HCT116 (cell line): ENCODE data around the gene NUBPL. TPM values are rescaled to one million over a fixed set of nuclear protein-coding genes. Genes with fewer than 3 reads are reported as not detected.

ENCODE experiments used
- ATAC-seq: fragments of 200-7000 bp; cut with Tn5 transposase; 2 replicates; pipeline ENCODE4 v1.9.1; 2020; ENCODE audit warnings: mild to moderate bottlenecking, moderate library complexity
- BruUV-seq: library from RNA; stranded (reverse); fragments of 400-500 nt; replicated peaks from 2 replicates; lab custom pipeline; 2021; lab: Mats Ljungman, UMichigan
- CTCF ChIA-PET: fragments of 300-600 bp; sonication (Branson Sonifier 250); formaldehyde crosslinking; loops from one replicate; lab custom pipeline; 2021; ENCODE audit warnings: antibody characterized with exemption; lab: Charles Lee
- POLR2A ChIA-PET: fragments of 300-600, 350-600 bp; sonication (Branson Sonifier 250); formaldehyde crosslinking; loops from one replicate; lab custom pipeline; 2021; ENCODE audit warnings: antibody characterized with exemption; lab: Charles Lee
- RAD21 ChIA-PET, 2 experiments: fragments of 300-600 bp; sonication (Branson Sonifier 250); formaldehyde crosslinking; loops; one replicate each; lab custom pipeline; 2023; ENCODE audit warnings: low total read pairs in 2 of 2; ENCODE audit not compliant: uncharacterized antibody in 2 of 2, unreplicated experiment in 2 of 2, low non-redundant PET in 1 of 2; lab: Charles Lee
- DNase-seq: peaks from one replicate; pipeline ENCODE4 v3.0.0-alpha.2; 2010; ENCODE audit warnings: low read depth, low spot score
- H2AFZ ChIP-seq: fragments of 200-600 bp; shearing (Covaris generic), sonication (generic); 2 replicates; pipeline ENCODE4 v1.6.1; 2017; ENCODE audit warnings: low read depth, mixed run types, mixed read lengths, antibody characterized with exemption, low read length; ENCODE audit not compliant: poor library complexity, severe bottlenecking
- H3K27ac ChIP-seq: 2 replicates; pipeline ENCODE4 v1.5.1; 2012; ENCODE audit warnings: low read depth, low read length
- H3K27me3 ChIP-seq: fragments of 200-600 bp; sonication (generic); 2 replicates; pipeline ENCODE4 v1.6.1; 2016; ENCODE audit warnings: mixed run types, low read length, mixed read lengths; ENCODE audit not compliant: insufficient read depth
- H3K36me3 ChIP-seq, 2 experiments: fragments of 200-500 bp in 1 of 2; fragments of 200-600 bp in 1 of 2; sonication (Bioruptor generic) in 1 of 2; sonication (generic) in 1 of 2; 2 replicates each; pipeline versions ENCODE4 v1.5.1 to v1.6.1; 2014 to 2016; ENCODE audit warnings: low read length in 2 of 2, inconsistent platforms in 1 of 2, mixed read lengths in 1 of 2, mixed run types in 1 of 2; ENCODE audit not compliant: insufficient read depth in 2 of 2, control insufficient read depth in 1 of 2
- H3K4me1 ChIP-seq, 2 experiments: fragments of 200-600 bp in 1 of 2; sonication (generic) in 1 of 2; 2 replicates each; pipeline versions ENCODE4 v1.5.1 to v1.6.1; 2012 to 2017; ENCODE audit warnings: low read length in 2 of 2, inconsistent platforms in 1 of 2, mild to moderate bottlenecking in 1 of 2, mixed read lengths in 1 of 2, mixed run types in 1 of 2, moderate library complexity in 1 of 2; ENCODE audit not compliant: insufficient read depth in 2 of 2, control insufficient read depth in 1 of 2
- H3K4me2 ChIP-seq: fragments of 200-600 bp; sonication (generic); 2 replicates; pipeline ENCODE4 v1.6.1; 2017; ENCODE audit warnings: mixed run types, low read length, mixed read lengths
- H3K4me3 ChIP-seq, 2 experiments: fragments of 200-600 bp in 1 of 2; sonication (generic) in 1 of 2; replicated peaks in 1 of 2; 2 replicates each; pipeline ENCODE4 v1.5.1; 2011 to 2016; ENCODE audit warnings: low read length in 2 of 2, control low read depth in 1 of 2, low read depth in 1 of 2, mild to moderate bottlenecking in 1 of 2, mixed read lengths in 1 of 2, mixed run types in 1 of 2
- H3K79me2 ChIP-seq: fragments of 200-600 bp; sonication (generic); 2 replicates; pipeline ENCODE4 v1.6.1; 2017; ENCODE audit warnings: mild to moderate bottlenecking, mixed run types, low read length, moderate library complexity, mixed read lengths; ENCODE audit not compliant: insufficient read depth
- H3K9ac ChIP-seq: fragments of 200-600 bp; sonication (generic); 2 replicates; pipeline ENCODE4 v1.6.1; 2016; ENCODE audit warnings: low read length, mixed read lengths
- H3K9me2 ChIP-seq: fragments of 200-600 bp; sonication (generic), shearing (Covaris generic); 2 replicates; pipeline ENCODE4 v1.6.1; 2017; ENCODE audit warnings: mixed run types, mild to moderate bottlenecking, moderate library complexity; ENCODE audit not compliant: insufficient read depth
- H3K9me3 ChIP-seq, 2 experiments: fragments of 200-500 bp in 1 of 2; fragments of 200-600 bp in 1 of 2; sonication (Bioruptor generic) in 1 of 2; sonication (generic) in 1 of 2; 2 replicates each; pipeline ENCODE4 v1.6.1; 2014 to 2017; ENCODE audit warnings: low read length in 2 of 2, mixed read lengths in 2 of 2, inconsistent platforms in 1 of 2, low read depth in 1 of 2, mild to moderate bottlenecking in 1 of 2, mixed run types in 1 of 2, moderate library complexity in 1 of 2; ENCODE audit not compliant: control insufficient read depth in 1 of 2, insufficient read depth in 1 of 2
- H4K20me1 ChIP-seq: fragments of 200-600 bp; sonication (generic), shearing (Covaris generic); 2 replicates; pipeline ENCODE4 v1.6.1; 2017; ENCODE audit warnings: mixed run types, mild to moderate bottlenecking, moderate library complexity; ENCODE audit not compliant: insufficient read depth
- CBX3 ChIP-seq: IDR thresholded peaks from 2 replicates; pipeline ENCODE4 v1.6.1; 2012; ENCODE audit warnings: low read depth
- EGR1 ChIP-seq: IDR thresholded peaks from 2 replicates; pipeline ENCODE4 v1.6.1; 2012; ENCODE audit warnings: low read depth
- ELF1 ChIP-seq: IDR thresholded peaks from 2 replicates; pipeline ENCODE4 v1.6.1; 2012; ENCODE audit warnings: low read depth, borderline replicate concordance
- EZH2 ChIP-seq: fragments of 200-600 bp; sonication (generic); IDR thresholded peaks from 2 replicates; pipeline ENCODE4 v1.6.1; 2017; ENCODE audit warnings: antibody characterized with exemption, mixed run types
- EZH2phosphoT487 ChIP-seq: fragments of 200-600 bp; IDR thresholded peaks from 2 replicates; pipeline ENCODE4 v1.6.1; 2018; ENCODE audit warnings: antibody characterized with exemption, borderline replicate concordance
- JUND ChIP-seq: IDR thresholded peaks from 2 replicates; pipeline ENCODE4 v1.6.1; 2012
- POLR2A ChIP-seq: IDR thresholded peaks from 2 replicates; pipeline ENCODE4 v1.7.0; 2011; ENCODE audit warnings: borderline replicate concordance; ENCODE audit not compliant: insufficient read depth, insufficient read length; ENCODE audit errors: extremely low read depth
- RAD21 ChIP-seq: IDR thresholded peaks from 2 replicates; pipeline ENCODE4 v1.6.1; 2012; ENCODE audit warnings: low read depth, mild to moderate bottlenecking
- SIN3A ChIP-seq: IDR thresholded peaks from 2 replicates; pipeline ENCODE4 v1.6.1; 2012; ENCODE audit warnings: low read depth
- SRF ChIP-seq: IDR thresholded peaks from 2 replicates; pipeline ENCODE4 v1.6.1; 2012; ENCODE audit warnings: low read depth
- TCF7L2 ChIP-seq: IDR thresholded peaks from 2 replicates; pipeline ENCODE4 v1.7.0; 2011; ENCODE audit warnings: borderline replicate concordance, inconsistent platforms; ENCODE audit not compliant: insufficient read depth, insufficient read length; ENCODE audit errors: extremely low read depth
- YY1 ChIP-seq: IDR thresholded peaks from 2 replicates; pipeline ENCODE4 v1.6.1; 2011; ENCODE audit warnings: low read length, low read depth, moderate library complexity, mild to moderate bottlenecking; ENCODE audit not compliant: insufficient replicate concordance; ENCODE audit errors: extremely low read depth
- ZNF274 ChIP-seq: fragments of 200-500 bp; sonication (Bioruptor generic); IDR thresholded peaks from 2 replicates; pipeline ENCODE4 v1.6.1; 2014; ENCODE audit warnings: mild to moderate bottlenecking, low read depth, low read length, inconsistent platforms
- intact Hi-C: fragments of 100-400 bp; cut with micrococcal nuclease; formaldehyde crosslinking; loops from 2 replicates; pipeline ENCODE4 v1.10.0; 2022
- total RNA-seq: library from RNA; stranded (reverse); gene quantifications from one replicate; pipeline ENCODE4 v1.2.1, GENCODE V29; 2021; ENCODE audit not compliant: unreplicated experiment

Gene NUBPL
- total RNA-seq, 1 experiment from 2014 or later, result 11.3 TPM

GRCh38 chr14:31678421-31679249 is 117.4 kb downstream of the NUBPL start:
- Histone ChIP-seq H3K9me2 (no peaks in the 10 kb centered on the region), H3K79me2 (no peaks in the 10 kb centered on the region), H3K4me3 (no peak overlapping the region), H4K20me1 (no peaks in the 10 kb centered on the region), H3K9ac (no peak overlapping the region), H3K4me2 (no peak overlapping the region), H2AFZ (no peak overlapping the region), H3K36me3 (no peaks in the 10 kb centered on the region), H3K27me3 (no peaks in the 10 kb centered on the region), H3K4me1 (no peaks in the 10 kb centered on the region), H3K9me3 (no peaks in the 10 kb centered on the region; a peak in 1 of 4 replicates), H3K27ac (no peak overlapping the region)
- ChIA-PET RAD21 (no interaction called here), CTCF (no interaction called here), POLR2A (no interaction called here)
- intact Hi-C loops, result no loop called here
- DNase-seq (no peak), ATAC-seq (no peak)
- TF ChIP-seq POLR2A (no peak), YY1 (no peak), SRF (no peak), ZNF274 (no peak), CBX3 (no peak), ELF1 (no peak), JUND (no peak), EZH2 (no peak), SIN3A (no peak), RAD21 (no peak), EZH2phosphoT487 (no peak), EGR1 (no peak), TCF7L2 (no peak)
- BruUV-seq, result no TSS peak
